ENCODE measurements around the gene MOCOS. TPM values are rescaled to one million over a fixed set of nuclear protein-coding genes. Genes with fewer than 3 reads are reported as not detected.

Gene MOCOS
- polyA plus RNA-seq, 3 donors from 2014 or later: not detected

- Mint-ChIP-seq H3K27ac (no peak overlapping the region), H3K4me1 (no peaks in the 10 kb centered on the region), H3K27me3 (ENCODE audit: low read depth in 3 of 3) (peaks cover 4 to 7% (median 6%) of the 10 kb centered on the region in 3 donors), H3K4me3 (no peak overlapping the region), H3K9me3 (no peaks in the 10 kb centered on the region), H3K36me3 (no peaks in the 10 kb centered on the region)
- no peak for DNase-seq
Observed at GRCh38 chr18:36279001-36279400, 91.7 kb downstream of the MOCOS start.

GRCh38 chr18:36281936-36282335 lies 94.6 kb downstream of the MOCOS start:
- peaks cover 4 to 6% (median 6%) of the 10 kb centered on the region in 3 donors for H3K27me3 Mint-ChIP-seq (ENCODE audit: low read depth in 3 of 3)
- no peak for DNase-seq
- H3K9me3 Mint-ChIP-seq: no peaks in the 10 kb centered on the region
- H3K4me3 Mint-ChIP-seq: no peak overlapping the region
- H3K27ac Mint-ChIP-seq: no peak overlapping the region
- no peaks in the 10 kb centered on the region for H3K4me1 Mint-ChIP-seq
- H3K36me3 Mint-ChIP-seq: no peaks in the 10 kb centered on the region

GRCh38 chr18:36283448-36283847 lies 96.2 kb downstream of the MOCOS start:
- Mint-ChIP-seq H3K27me3 (ENCODE audit: low read depth in 3 of 3) (peaks cover 0 to 6% (median 2%) of the 10 kb centered on the region in 3 donors), H3K4me1 (no peaks in the 10 kb centered on the region)

GRCh38 chr18:36284268-36284667 lies 97.0 kb downstream of the MOCOS start:
- no peak overlapping the region for H3K27ac Mint-ChIP-seq
- H3K4me3 Mint-ChIP-seq: no peak overlapping the region
- peaks cover 4 to 6% (median 4%) of the 10 kb centered on the region in 3 donors for H3K27me3 Mint-ChIP-seq (ENCODE audit: low read depth in 3 of 3)
- no peaks in the 10 kb centered on the region for H3K4me1 Mint-ChIP-seq
- H3K36me3 Mint-ChIP-seq: no peaks in the 10 kb centered on the region
- no peaks in the 10 kb centered on the region for H3K9me3 Mint-ChIP-seq
- no peak for DNase-seq

More at GRCh38 chr18:36283448-36283847, 96.2 kb downstream of the MOCOS start:
- Mint-ChIP-seq H3K9me3 (no peaks in the 10 kb centered on the region), H3K36me3 (no peaks in the 10 kb centered on the region), H3K27ac (no peak overlapping the region), H3K4me3 (no peak overlapping the region)
- DNase-seq: no peak

GRCh38 chr18:36284671-36285295 lies 97.5 kb downstream of the MOCOS start:
- H3K4me1 Mint-ChIP-seq: no peaks in the 10 kb centered on the region
- DNase-seq: peak; percentile 39 to 53 (median 42)
- H3K27ac Mint-ChIP-seq: no peak overlapping the region
- no peaks in the 10 kb centered on the region for H3K36me3 Mint-ChIP-seq
- no peaks in the 10 kb centered on the region for H3K9me3 Mint-ChIP-seq
- H3K4me3 Mint-ChIP-seq: no peak overlapping the region
- H3K27me3 Mint-ChIP-seq (ENCODE audit: low read depth in 3 of 3): peaks cover 4 to 6% (median 6%) of the 10 kb centered on the region in 3 donors

GRCh38 chr18:36287653-36288052 lies 100.4 kb downstream of the MOCOS start:
- H3K4me3 Mint-ChIP-seq: no peak overlapping the region
- DNase-seq: no peak
- no peak overlapping the region for H3K27ac Mint-ChIP-seq
- H3K4me1 Mint-ChIP-seq: no peaks in the 10 kb centered on the region
- H3K36me3 Mint-ChIP-seq: no peaks in the 10 kb centered on the region
- H3K27me3 Mint-ChIP-seq (ENCODE audit: low read depth in 3 of 3): peaks cover 5 to 9% (median 7%) of the 10 kb centered on the region in 3 donors
- no peaks in the 10 kb centered on the region for H3K9me3 Mint-ChIP-seq

- no peak overlapping the region for H3K4me3 Mint-ChIP-seq
- no peaks in the 10 kb centered on the region for H3K4me1 Mint-ChIP-seq
- no peak for DNase-seq
- H3K27me3 Mint-ChIP-seq (ENCODE audit: low read depth in 3 of 3): peaks cover 5 to 9% (median 7%) of the 10 kb centered on the region in 3 donors
- no peak overlapping the region for H3K27ac Mint-ChIP-seq
- H3K9me3 Mint-ChIP-seq: no peaks in the 10 kb centered on the region
- no peaks in the 10 kb centered on the region for H3K36me3 Mint-ChIP-seq
Observed at GRCh38 chr18:36288689-36289088, 101.4 kb downstream of the MOCOS start.

- Mint-ChIP-seq H3K4me1 (peaks cover 0 to 2% of the 10 kb centered on the region in 2 donors), H3K4me3 (no peak overlapping the region), H3K27ac (no peak overlapping the region), H3K27me3 (ENCODE audit: low read depth in 3 of 3) (peaks cover 3 to 8% (median 8%) of the 10 kb centered on the region in 3 donors), H3K9me3 (no peaks in the 10 kb centered on the region), H3K36me3 (no peaks in the 10 kb centered on the region)
- no peak for DNase-seq
Observed at GRCh38 chr18:36294031-36294430, 106.7 kb downstream of the MOCOS start.

GRCh38 chr18:36295214-36295613 lies 107.9 kb downstream of the MOCOS start:
- Mint-ChIP-seq H3K9me3 (no peaks in the 10 kb centered on the region), H3K4me1 (peaks cover 0 to 2% of the 10 kb centered on the region in 2 donors), H3K4me3 (no peak overlapping the region), H3K27me3 (ENCODE audit: low read depth in 3 of 3) (peaks cover 9 to 15% (median 9%) of the 10 kb centered on the region in 3 donors), H3K36me3 (no peaks in the 10 kb centered on the region), H3K27ac (no peak overlapping the region)
- no peak for DNase-seq

GRCh38 chr18:36295880-36296301 lies 108.6 kb downstream of the MOCOS start:
- Mint-ChIP-seq H3K27ac (no peak overlapping the region), H3K4me3 (no peak overlapping the region), H3K4me1 (peaks cover 0 to 2% of the 10 kb centered on the region in 2 donors), H3K27me3 (ENCODE audit: low read depth in 3 of 3) (peaks cover 9 to 19% (median 14%) of the 10 kb centered on the region in 3 donors), H3K36me3 (no peaks in the 10 kb centered on the region), H3K9me3 (no peaks in the 10 kb centered on the region)
- no peak for DNase-seq

- Mint-ChIP-seq H3K27ac (no peak overlapping the region), H3K36me3 (no peaks in the 10 kb centered on the region), H3K4me1 (peaks cover 0 to 2% of the 10 kb centered on the region in 2 donors), H3K9me3 (no peaks in the 10 kb centered on the region), H3K27me3 (ENCODE audit: low read depth in 3 of 3) (peaks cover 7 to 17% (median 14%) of the 10 kb centered on the region in 3 donors), H3K4me3 (peak overlapping the region in 1 of 5 donors; percentile 25)
- DNase-seq: no peak
Observed at GRCh38 chr18:36296650-36297416, 109.5 kb downstream of the MOCOS start.

- no peak for DNase-seq
Observed at GRCh38 chr18:36297417-36298125, 110.3 kb downstream of the MOCOS start, which contains the start of gene FHOD3. FHOD3 (plus strand) TSS chr18:36297713; CDS start chr18:36297836, 123 bp downstream.

GRCh38 chr18:36298126-36298741 lies 110.9 kb downstream of the MOCOS start:
- H3K9me3 Mint-ChIP-seq: no peaks in the 10 kb centered on the region

More at GRCh38 chr18:36297417-36298125, 110.3 kb downstream of the MOCOS start, which contains the start of gene FHOD3:
- peak within 1 kb of the TSS in 2 of 5 donors; percentile 2 to 25 for H3K4me3 Mint-ChIP-seq
- H3K27me3 Mint-ChIP-seq (ENCODE audit: low read depth in 3 of 3): peaks cover 7 to 18% (median 14%) of the 10 kb centered on the region in 3 donors
- no peaks in the 10 kb centered on the region for H3K9me3 Mint-ChIP-seq
- H3K27ac Mint-ChIP-seq: no peak within 1 kb of the TSS
- H3K4me1 Mint-ChIP-seq: peaks cover 0 to 2% of the 10 kb centered on the region in 2 donors
- H3K36me3 Mint-ChIP-seq: no peaks in the 10 kb centered on the region

More at GRCh38 chr18:36298126-36298741, 110.9 kb downstream of the MOCOS start:
- H3K36me3 Mint-ChIP-seq: no peaks in the 10 kb centered on the region
- H3K27me3 Mint-ChIP-seq (ENCODE audit: low read depth in 3 of 3): peaks cover 7 to 21% (median 16%) of the 10 kb centered on the region in 3 donors
- H3K4me3 Mint-ChIP-seq: peak overlapping the region in 1 of 5 donors; percentile 2
- no peak overlapping the region for H3K27ac Mint-ChIP-seq
- DNase-seq: no peak
- peaks cover 0 to 2% of the 10 kb centered on the region in 2 donors for H3K4me1 Mint-ChIP-seq

All from immature natural killer cell (primary cell).